Chondrocyte (in vitro differentiated cells): ENCODE measurements around the gene P3H3. TPM values are rescaled to one million over a fixed set of nuclear protein-coding genes. Genes with fewer than 3 reads are reported as not detected.

Experiments used
- DNase-seq: peaks from one replicate; pipeline ENCODE4 v3.0.0; 2021; ENCODE audit warnings: mixed read lengths, low spot score
- H3K27ac Mint-ChIP-seq: one replicate; pipeline ENCODE4 v1.8.0; 2021; ENCODE audit warnings: mild to moderate bottlenecking, moderate library complexity, mixed read lengths; ENCODE audit not compliant: unreplicated experiment
- H3K27me3 Mint-ChIP-seq: 2 replicates; pipeline ENCODE4 v1.8.0; 2021; ENCODE audit warnings: low read depth, mixed read lengths
- H3K36me3 Mint-ChIP-seq: 2 replicates; pipeline ENCODE4 v1.8.0; 2021; ENCODE audit warnings: low read depth, mixed read lengths
- H3K4me1 Mint-ChIP-seq: 2 replicates; pipeline ENCODE4 v1.8.0; 2021; ENCODE audit warnings: low read depth, mild to moderate bottlenecking, mixed read lengths
- H3K4me3 Mint-ChIP-seq: one replicate; pipeline ENCODE4 v1.8.0; 2021; ENCODE audit warnings: mild to moderate bottlenecking, moderate library complexity, mixed read lengths; ENCODE audit not compliant: unreplicated experiment
- H3K9me3 Mint-ChIP-seq: 2 replicates; pipeline ENCODE4 v1.8.0; 2021; ENCODE audit warnings: low read depth, mixed read lengths
- total RNA-seq: library from RNA; stranded (reverse); gene quantifications from 3 replicates; pipeline ENCODE4 v1.2.1, GENCODE V29; 2021
- TF ChIP-seq, protein P1 (sequence below): fragments of 200-600 bp; sonication (generic); IDR thresholded peaks from 2 replicates; pipeline ENCODE4 v1.5.0; 2021; ENCODE audit warnings: antibody characterized with exemption, mild to moderate bottlenecking, moderate library complexity

The P3H3 gene
- total RNA-seq, 1 donor from 2014 or later = 114 TPM

DNA sequence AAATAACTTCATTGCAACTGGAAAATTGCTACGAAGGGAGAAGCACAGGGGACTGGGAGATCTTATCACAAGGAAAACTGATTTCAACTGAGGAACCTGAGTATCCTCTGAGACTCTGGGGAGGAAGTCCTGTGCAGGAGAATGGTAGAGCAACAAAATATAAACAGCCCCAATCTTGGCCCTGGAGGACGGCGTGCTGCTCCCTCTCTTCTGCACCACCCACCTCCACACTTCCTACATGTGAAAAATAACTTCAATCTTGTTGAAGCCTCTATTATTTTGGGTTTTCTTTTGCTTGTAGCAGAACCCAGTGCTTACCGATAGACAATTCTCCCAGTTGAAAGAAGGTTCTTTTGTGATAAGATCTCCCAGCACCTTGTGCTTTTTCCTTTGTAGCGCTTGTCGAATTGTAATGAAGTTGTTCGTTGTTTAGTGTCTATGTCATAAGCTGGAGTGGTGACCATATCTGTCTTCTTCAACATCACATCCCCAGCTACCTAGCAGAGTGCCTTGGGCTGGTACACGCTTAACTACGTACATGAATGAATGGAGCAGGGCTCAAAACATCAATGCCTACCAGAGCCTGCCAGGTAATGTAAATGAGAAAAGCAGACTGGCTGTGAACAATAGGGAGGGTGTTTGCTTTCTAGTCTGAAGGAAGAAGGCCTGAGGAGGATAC is 41.7 kb upstream of the P3H3 start:
- TF ChIP-seq, protein P1, sequence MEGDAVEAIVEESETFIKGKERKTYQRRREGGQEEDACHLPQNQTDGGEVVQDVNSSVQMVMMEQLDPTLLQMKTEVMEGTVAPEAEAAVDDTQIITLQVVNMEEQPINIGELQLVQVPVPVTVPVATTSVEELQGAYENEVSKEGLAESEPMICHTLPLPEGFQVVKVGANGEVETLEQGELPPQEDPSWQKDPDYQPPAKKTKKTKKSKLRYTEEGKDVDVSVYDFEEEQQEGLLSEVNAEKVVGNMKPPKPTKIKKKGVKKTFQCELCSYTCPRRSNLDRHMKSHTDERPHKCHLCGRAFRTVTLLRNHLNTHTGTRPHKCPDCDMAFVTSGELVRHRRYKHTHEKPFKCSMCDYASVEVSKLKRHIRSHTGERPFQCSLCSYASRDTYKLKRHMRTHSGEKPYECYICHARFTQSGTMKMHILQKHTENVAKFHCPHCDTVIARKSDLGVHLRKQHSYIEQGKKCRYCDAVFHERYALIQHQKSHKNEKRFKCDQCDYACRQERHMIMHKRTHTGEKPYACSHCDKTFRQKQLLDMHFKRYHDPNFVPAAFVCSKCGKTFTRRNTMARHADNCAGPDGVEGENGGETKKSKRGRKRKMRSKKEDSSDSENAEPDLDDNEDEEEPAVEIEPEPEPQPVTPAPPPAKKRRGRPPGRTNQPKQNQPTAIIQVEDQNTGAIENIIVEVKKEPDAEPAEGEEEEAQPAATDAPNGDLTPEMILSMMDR = no peak
- no peak overlapping the region for H3K27ac Mint-ChIP-seq
- H3K4me1 Mint-ChIP-seq = peaks cover 10% of the 10 kb centered on the region
- no peak for DNase-seq
- no peaks in the 10 kb centered on the region for H3K36me3 Mint-ChIP-seq
- H3K27me3 Mint-ChIP-seq = no peaks in the 10 kb centered on the region
- H3K9me3 Mint-ChIP-seq = no peaks in the 10 kb centered on the region
- H3K4me3 Mint-ChIP-seq = no peak overlapping the region

DNA sequence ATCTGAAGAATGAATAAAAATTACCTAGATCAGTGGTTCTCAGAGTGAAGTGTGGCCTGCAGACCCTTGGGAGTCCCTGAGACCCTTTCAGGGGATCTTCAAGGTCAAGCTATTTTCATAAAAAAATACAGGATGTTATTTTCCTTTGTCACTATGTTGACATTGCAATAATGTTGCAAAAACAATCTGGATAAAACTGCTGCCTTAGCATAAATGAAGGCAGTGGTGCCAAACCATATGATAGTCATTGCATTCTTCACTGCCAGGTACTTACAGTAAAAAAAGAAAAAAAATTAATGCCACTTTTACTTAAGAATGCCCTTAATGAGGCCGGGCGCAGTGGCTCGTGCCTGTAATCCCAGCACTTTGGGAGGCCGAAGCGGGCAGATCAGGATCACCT is 40.9 kb upstream of the P3H3 start:
- H3K36me3 Mint-ChIP-seq = no peaks in the 10 kb centered on the region
- peaks cover 11% of the 10 kb centered on the region for H3K4me1 Mint-ChIP-seq
- TF ChIP-seq, protein P1 = no peak
- no peak overlapping the region for H3K4me3 Mint-ChIP-seq
- H3K27me3 Mint-ChIP-seq = no peaks in the 10 kb centered on the region
- H3K27ac Mint-ChIP-seq = no peak overlapping the region
- no peaks in the 10 kb centered on the region for H3K9me3 Mint-ChIP-seq
- no peak for DNase-seq

DNA sequence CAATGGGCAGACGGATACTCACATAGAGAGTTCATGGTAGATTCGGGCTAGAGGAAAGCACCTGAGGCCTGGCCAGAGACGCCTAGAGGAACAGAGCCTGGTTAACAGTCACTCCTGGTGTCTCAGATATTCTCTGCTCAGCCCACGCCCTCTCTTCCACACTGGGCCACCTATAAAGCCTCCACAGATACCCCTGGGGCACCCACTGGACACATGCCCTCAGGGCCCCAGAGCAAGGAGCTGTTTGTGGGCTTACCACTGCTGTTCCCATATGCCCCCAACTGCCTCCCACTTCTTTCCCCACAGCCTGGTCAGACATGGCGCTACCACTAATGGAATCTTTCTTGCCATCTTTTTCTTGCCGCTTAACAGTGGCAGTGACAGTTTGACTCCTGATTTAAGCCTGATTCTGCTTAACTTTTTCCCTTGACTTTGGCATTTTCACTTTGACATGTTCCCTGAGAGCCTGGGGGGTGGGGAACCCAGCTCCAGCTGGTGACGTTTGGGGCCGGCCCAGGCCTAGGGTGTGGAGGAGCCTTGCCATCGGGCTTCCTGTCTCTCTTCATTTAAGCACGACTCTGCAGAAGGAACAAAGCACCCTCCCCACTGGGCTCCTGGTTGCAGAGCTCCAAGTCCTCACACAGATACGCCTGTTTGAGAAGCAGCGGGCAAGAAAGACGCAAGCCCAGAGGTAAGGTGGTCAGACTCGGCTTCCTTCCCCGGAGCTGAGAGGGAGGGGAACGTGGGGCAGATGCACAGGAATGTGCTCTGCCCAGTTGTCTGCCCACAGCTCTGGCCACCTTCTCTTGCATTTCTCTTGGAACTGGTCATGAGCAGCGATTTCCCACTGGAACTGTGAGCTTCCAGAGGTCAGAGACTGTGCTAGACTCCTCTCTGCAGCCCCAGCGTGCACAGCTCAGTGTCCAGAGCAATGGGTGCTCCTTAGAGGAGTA is 39.0 kb upstream of the P3H3 start, which contains the start of gene CD4:
Gene CD4 (plus strand): TSS at position 557 of the 953 bp plus-strand sequence. CDS start 10,611 bp downstream, outside the sequence.
- TF ChIP-seq, protein P1 = no peak
- H3K4me1 Mint-ChIP-seq = peaks cover 16% of the 10 kb centered on the region
- no peak for DNase-seq
- H3K9me3 Mint-ChIP-seq = no peaks in the 10 kb centered on the region
- H3K27ac Mint-ChIP-seq = no peak within 1 kb of the TSS
- peak within 1 kb of the TSS; percentile 5 for H3K4me3 Mint-ChIP-seq
- H3K27me3 Mint-ChIP-seq = peaks cover 2% of the 10 kb centered on the region
- no peaks in the 10 kb centered on the region for H3K36me3 Mint-ChIP-seq

DNA sequence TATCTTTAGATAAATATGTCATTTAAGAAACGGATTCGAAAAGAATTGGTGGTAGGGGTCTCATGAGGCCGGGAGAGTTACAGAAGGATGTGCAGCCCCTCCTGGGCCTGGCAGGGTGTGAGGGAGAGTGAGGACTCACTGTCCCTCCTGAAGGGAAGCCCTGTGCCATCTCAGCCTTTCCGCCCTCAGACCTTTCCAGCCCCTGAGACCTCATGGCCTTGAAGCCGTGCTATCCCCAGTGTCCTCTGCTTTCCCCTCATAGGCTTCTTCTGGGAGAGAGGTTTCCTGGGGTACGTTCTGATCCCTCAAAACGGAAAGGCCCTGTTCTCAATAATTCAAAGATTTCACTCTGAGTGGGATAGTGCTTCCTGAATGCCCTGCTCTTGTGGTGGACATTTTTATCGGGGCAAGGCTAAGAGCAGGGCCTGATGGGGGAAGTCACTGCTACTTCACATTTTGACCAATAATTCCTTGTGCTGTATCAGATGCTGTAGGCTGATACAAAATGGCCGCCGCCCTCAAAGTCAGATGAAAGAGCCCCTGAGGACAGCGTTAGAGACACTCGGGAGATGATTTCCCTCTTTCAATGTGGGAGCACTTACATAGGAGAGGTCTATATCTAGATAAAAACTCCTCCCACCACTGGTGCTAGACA is 37.6 kb upstream of the P3H3 start:
- H3K27me3 Mint-ChIP-seq = peaks cover 2% of the 10 kb centered on the region
- no peaks in the 10 kb centered on the region for H3K36me3 Mint-ChIP-seq
- DNase-seq = no peak
- TF ChIP-seq, protein P1 = no peak
- H3K4me3 Mint-ChIP-seq = no peak overlapping the region
- H3K4me1 Mint-ChIP-seq = peaks cover 16% of the 10 kb centered on the region
- no peaks in the 10 kb centered on the region for H3K9me3 Mint-ChIP-seq
- no peak overlapping the region for H3K27ac Mint-ChIP-seq

DNA sequence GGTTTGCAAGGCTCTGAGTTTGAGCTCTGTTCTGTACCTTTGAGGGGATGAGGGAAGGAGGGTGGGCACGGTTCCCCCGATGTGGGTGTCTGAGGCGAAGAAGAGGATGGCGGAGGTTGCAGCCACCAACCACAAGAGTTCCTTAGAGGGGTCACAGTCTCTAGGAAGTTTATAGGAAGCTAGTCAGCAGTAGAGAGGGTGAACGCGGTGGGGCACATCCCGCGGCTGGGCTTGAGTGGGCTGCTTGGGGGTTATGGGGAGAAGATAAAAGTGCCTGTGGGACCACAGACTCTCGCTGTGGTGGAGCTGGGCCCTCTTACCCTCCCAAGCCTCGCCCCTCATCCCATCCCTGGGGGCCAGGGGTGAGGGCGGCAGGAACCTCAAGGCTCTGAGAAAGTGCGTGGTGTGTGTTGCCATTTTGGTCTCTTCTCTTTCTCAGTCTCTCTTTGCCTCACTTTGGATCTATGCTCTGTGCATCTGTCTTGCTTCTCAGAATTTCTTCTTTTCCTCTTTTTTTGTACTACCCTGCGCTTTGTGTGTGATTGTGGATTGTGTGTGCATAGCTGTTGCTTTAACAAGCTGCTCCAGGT is 36.2 kb upstream of the P3H3 start:
- peaks cover 16% of the 10 kb centered on the region for H3K4me1 Mint-ChIP-seq
- no peak overlapping the region for H3K4me3 Mint-ChIP-seq
- TF ChIP-seq, protein P1 = no peak
- H3K27me3 Mint-ChIP-seq = peaks cover 2% of the 10 kb centered on the region
- DNase-seq = no peak
- H3K27ac Mint-ChIP-seq = no peak overlapping the region
- H3K36me3 Mint-ChIP-seq = no peaks in the 10 kb centered on the region
- no peaks in the 10 kb centered on the region for H3K9me3 Mint-ChIP-seq
